Activated CD4-positive, alpha-beta T cell treated with anti-CD3 and anti-CD28 coated beads, Interleukin-2, amount 10 ng/mL, durations not matched to agents 7 days and 5 days (primary cell): ENCODE data around the gene GPC6. TPM values are rescaled to one million over a fixed set of nuclear protein-coding genes. Genes with fewer than 3 reads are reported as not detected.

Experiments used
- CTCF ChIA-PET: fragments of 350-600 bp; sonication (Branson Sonifier 250); formaldehyde crosslinking; loops from one replicate; lab custom pipeline; 2021; ENCODE audit warnings: antibody characterized with exemption; lab: Charles Lee
- POLR2A ChIA-PET: fragments of 350-600 bp; sonication (Branson Sonifier 250); formaldehyde crosslinking; loops from one replicate; lab custom pipeline; 2021; ENCODE audit warnings: antibody characterized with exemption; lab: Charles Lee
- DNase-seq: peaks from one replicate; pipeline ENCODE4 v3.0.0-alpha.2; 2020
- H3K27ac Mint-ChIP-seq: one replicate; pipeline ENCODE4 v1.8.0; 2021; ENCODE audit warnings: mild to moderate bottlenecking, moderate library complexity, mixed read lengths
- H3K27me3 Mint-ChIP-seq: one replicate; pipeline ENCODE4 v1.8.0; 2021; ENCODE audit warnings: mixed read lengths
- H3K36me3 Mint-ChIP-seq: one replicate; pipeline ENCODE4 v1.8.0; 2021; ENCODE audit warnings: low read depth, mixed read lengths
- H3K4me1 Mint-ChIP-seq: one replicate; pipeline ENCODE4 v1.8.0; 2021; ENCODE audit warnings: mixed read lengths
- H3K4me3 Mint-ChIP-seq: one replicate; pipeline ENCODE4 v1.8.0; 2021; ENCODE audit warnings: mild to moderate bottlenecking, moderate library complexity, mixed read lengths
- H3K9me3 Mint-ChIP-seq: one replicate; pipeline ENCODE4 v1.8.0; 2021; ENCODE audit warnings: mixed read lengths
- total RNA-seq, 2 experiments: library from RNA; stranded (reverse); gene quantifications; one replicate each; pipeline ENCODE4 v1.2.3, GENCODE V29; 2021

The GPC6 gene
- total RNA-seq, 2 experiments from 2014 or later = not detected

DNA sequence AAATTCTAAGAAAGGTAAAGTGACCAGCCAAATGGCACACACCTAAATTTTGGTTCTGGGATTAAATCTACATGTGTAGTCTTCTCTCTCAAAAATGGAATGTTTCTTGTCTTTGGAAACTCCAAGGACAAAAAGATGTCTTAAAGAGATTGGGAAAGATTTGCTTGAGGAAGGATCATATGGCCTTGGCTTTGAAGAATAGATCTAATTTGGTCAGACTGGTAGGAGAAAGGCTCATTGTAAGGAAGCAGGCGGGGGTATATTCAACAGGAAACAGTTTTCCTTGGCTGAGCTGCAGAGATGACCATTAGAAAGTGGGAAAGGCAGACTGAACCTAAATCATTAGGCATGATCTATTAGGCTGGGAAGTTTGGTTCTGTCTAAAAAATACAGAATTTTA is 887.6 kb downstream of the GPC6 start:
- no peaks in the 10 kb centered on the region for H3K9me3 Mint-ChIP-seq
- POLR2A ChIA-PET = no interaction called here
- CTCF ChIA-PET = interaction anchor here (0.7 kb wide), 1 partner anchor 1710 kb away, joined by 3 read pairs; no protein-coding TSS in a partner anchor
- no peak overlapping the region for H3K27ac Mint-ChIP-seq
- no peak for DNase-seq
- H3K27me3 Mint-ChIP-seq = no peaks in the 10 kb centered on the region
- H3K4me1 Mint-ChIP-seq = no peaks in the 10 kb centered on the region
- H3K36me3 Mint-ChIP-seq = no peaks in the 10 kb centered on the region
- H3K4me3 Mint-ChIP-seq = no peak overlapping the region

- Mint-ChIP-seq H3K9me3 (no peaks in the 10 kb centered on the region), H3K36me3 (no peaks in the 10 kb centered on the region), H3K27ac (no peak overlapping the region), H3K4me3 (no peak overlapping the region), H3K27me3 (no peaks in the 10 kb centered on the region), H3K4me1 (no peaks in the 10 kb centered on the region)
- POLR2A ChIA-PET = no interaction called here
- no peak for DNase-seq
- CTCF ChIA-PET = interaction anchor here (1.5 kb wide), 1 partner anchor 14 kb away, joined by 3 read pairs; no protein-coding TSS in a partner anchor
These were observed 888.4 kb downstream of the GPC6 start for GRCh38 chr13:94115054-94115453.

DNA sequence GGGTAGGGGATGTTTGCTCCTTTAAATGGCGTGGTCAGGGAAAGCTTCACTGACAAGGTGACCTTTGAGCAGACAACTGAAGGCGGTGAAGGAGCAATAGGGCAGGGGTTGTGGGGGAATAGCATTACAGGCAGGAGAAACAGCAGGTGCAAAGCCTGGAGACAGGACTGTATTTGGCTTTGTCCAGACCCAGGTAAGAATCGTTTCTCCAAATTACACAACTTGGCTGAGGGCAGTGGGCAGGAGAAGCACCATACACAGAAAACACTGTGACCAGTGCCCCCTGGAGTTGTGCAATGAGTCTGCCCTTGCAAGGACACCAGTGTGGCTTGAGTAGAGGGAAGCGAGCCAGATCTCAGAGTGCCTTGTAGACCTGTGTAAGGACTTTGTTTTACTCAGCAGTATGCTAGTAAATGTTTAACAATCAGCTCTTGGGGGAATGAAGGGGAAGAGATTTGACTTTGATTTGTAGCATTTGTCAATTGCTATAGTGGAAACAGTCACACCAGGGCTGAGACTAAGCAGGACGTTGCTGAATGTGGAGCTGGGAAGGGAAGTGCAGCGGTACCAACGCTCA is 892.8 kb downstream of the GPC6 start:
- ChIA-PET POLR2A (no interaction called here), CTCF (interaction anchor here (0.6 kb wide), 1 partner anchor 97 kb away, joined by 3 read pairs; no protein-coding TSS in a partner anchor)
- peaks cover 4% of the 10 kb centered on the region for H3K27me3 Mint-ChIP-seq
- no peak for DNase-seq
- H3K4me1 Mint-ChIP-seq = no peaks in the 10 kb centered on the region
- no peaks in the 10 kb centered on the region for H3K36me3 Mint-ChIP-seq
- H3K27ac Mint-ChIP-seq = no peak overlapping the region
- no peaks in the 10 kb centered on the region for H3K9me3 Mint-ChIP-seq
- H3K4me3 Mint-ChIP-seq = no peak overlapping the region

DNA sequence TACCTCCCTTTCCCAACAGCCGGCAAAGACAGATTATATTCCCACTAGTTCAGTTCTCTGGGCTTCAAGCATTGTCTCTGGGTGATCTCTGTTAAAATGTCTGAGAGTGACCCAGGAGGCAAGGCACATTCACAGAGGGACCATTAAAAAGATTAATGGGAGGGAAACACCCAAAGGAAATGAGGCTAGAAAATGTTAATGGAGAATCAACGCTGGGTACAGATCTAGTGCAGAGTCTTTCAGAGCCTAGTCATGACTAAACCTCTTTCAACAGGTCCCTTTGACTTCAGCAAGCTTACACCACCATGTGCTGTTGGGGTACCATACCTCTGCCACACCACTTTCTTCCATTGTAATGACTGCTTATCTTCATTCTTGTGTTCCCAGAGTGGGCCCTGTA is 894.3 kb downstream of the GPC6 start:
- ChIA-PET POLR2A (no interaction called here), CTCF (no interaction called here)
- no peak for DNase-seq
- no peaks in the 10 kb centered on the region for H3K9me3 Mint-ChIP-seq
- no peaks in the 10 kb centered on the region for H3K4me1 Mint-ChIP-seq
- peaks cover 4% of the 10 kb centered on the region for H3K27me3 Mint-ChIP-seq
- H3K27ac Mint-ChIP-seq = no peak overlapping the region
- H3K36me3 Mint-ChIP-seq = no peaks in the 10 kb centered on the region
- H3K4me3 Mint-ChIP-seq = no peak overlapping the region

- Mint-ChIP-seq H3K9me3 (no peaks in the 10 kb centered on the region), H3K27ac (no peak overlapping the region), H3K36me3 (no peaks in the 10 kb centered on the region), H3K4me3 (no peak overlapping the region), H3K4me1 (no peaks in the 10 kb centered on the region), H3K27me3 (peaks cover 4% of the 10 kb centered on the region)
- CTCF ChIA-PET = no interaction called here
- POLR2A ChIA-PET = no interaction called here
- no peak for DNase-seq
These were observed 895.1 kb downstream of the GPC6 start for GRCh38 chr13:94121686-94122085.

- Mint-ChIP-seq H3K27me3 (peaks cover 4% of the 10 kb centered on the region), H3K27ac (no peak overlapping the region), H3K36me3 (no peaks in the 10 kb centered on the region), H3K4me3 (no peak overlapping the region), H3K9me3 (no peaks in the 10 kb centered on the region), H3K4me1 (no peaks in the 10 kb centered on the region)
- ChIA-PET CTCF (no interaction called here), POLR2A (no interaction called here)
- DNase-seq = no peak
These were observed 895.8 kb downstream of the GPC6 start for GRCh38 chr13:94122300-94122915.

GRCh38 chr13:94123557-94123956 is 897.0 kb downstream of the GPC6 start:
- Mint-ChIP-seq H3K36me3 (no peaks in the 10 kb centered on the region), H3K27ac (no peak overlapping the region), H3K4me3 (no peak overlapping the region), H3K27me3 (peaks cover 4% of the 10 kb centered on the region), H3K9me3 (no peaks in the 10 kb centered on the region), H3K4me1 (no peaks in the 10 kb centered on the region)
- CTCF ChIA-PET = no interaction called here
- no peak for DNase-seq
- POLR2A ChIA-PET = no interaction called here

DNA sequence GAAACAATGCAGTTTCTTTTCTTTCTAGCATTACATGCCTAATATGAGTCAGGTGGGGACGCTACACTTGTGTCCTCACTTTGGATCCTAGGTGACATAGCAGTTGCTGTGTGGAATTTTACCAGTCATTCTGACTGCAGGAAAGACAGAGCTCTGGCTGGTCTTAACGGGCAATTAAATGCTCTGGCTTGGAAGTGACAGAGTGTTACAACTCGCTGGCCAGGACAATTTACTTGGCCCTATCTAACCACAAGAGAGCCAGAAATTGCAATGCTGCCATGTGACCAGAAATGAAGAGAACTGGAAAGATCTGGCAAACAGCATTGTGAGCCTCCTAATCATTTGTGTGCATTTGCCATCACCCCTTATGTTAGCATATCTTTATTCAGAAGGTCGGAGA is 901.8 kb downstream of the GPC6 start:
- DNase-seq = no peak
- Mint-ChIP-seq H3K9me3 (no peaks in the 10 kb centered on the region), H3K4me1 (no peaks in the 10 kb centered on the region), H3K27me3 (peaks cover 6% of the 10 kb centered on the region), H3K36me3 (no peaks in the 10 kb centered on the region), H3K27ac (no peak overlapping the region), H3K4me3 (no peak overlapping the region)
- ChIA-PET POLR2A (no interaction called here), CTCF (no interaction called here)

GRCh38 chr13:94129490-94129894 is 902.9 kb downstream of the GPC6 start:
- H3K27ac Mint-ChIP-seq = no peak overlapping the region
- POLR2A ChIA-PET = no interaction called here
- DNase-seq = no peak
- CTCF ChIA-PET = interaction anchor here (0.7 kb wide), 1 partner anchor 14 kb away, joined by 3 read pairs; no protein-coding TSS in a partner anchor
- H3K27me3 Mint-ChIP-seq = peaks cover 2% of the 10 kb centered on the region
- no peaks in the 10 kb centered on the region for H3K36me3 Mint-ChIP-seq
- no peak overlapping the region for H3K4me3 Mint-ChIP-seq
- no peaks in the 10 kb centered on the region for H3K4me1 Mint-ChIP-seq
- no peaks in the 10 kb centered on the region for H3K9me3 Mint-ChIP-seq

DNA sequence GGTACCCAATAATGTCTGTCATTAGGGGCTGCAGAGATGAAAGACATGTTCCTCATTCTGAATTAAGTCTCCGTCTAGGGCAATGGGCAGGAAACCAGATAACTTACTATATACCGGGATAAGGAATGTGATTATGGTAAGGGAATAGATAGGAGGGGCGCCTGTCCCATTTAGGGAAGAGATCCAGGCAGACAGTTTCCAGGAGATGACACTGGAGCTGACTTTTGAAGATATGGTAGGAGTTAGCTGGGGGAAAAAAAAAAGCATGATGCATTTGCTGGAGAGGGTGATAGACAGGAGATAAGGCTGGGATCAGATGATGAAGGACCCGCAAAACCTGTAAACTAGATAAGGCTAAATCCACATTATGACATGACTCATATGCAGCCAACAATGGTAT is 912.2 kb downstream of the GPC6 start:
- Mint-ChIP-seq H3K4me3 (no peak overlapping the region), H3K4me1 (no peaks in the 10 kb centered on the region), H3K27ac (no peak overlapping the region), H3K27me3 (no peaks in the 10 kb centered on the region), H3K9me3 (no peaks in the 10 kb centered on the region), H3K36me3 (no peaks in the 10 kb centered on the region)
- DNase-seq = no peak
- CTCF ChIA-PET = no interaction called here
- POLR2A ChIA-PET = no interaction called here

GRCh38 chr13:94139393-94139995 is 912.9 kb downstream of the GPC6 start:
- no peaks in the 10 kb centered on the region for H3K27me3 Mint-ChIP-seq
- CTCF ChIA-PET = interaction anchor here (0.7 kb wide), 1 partner anchor 688 kb away, joined by 3 read pairs; no protein-coding TSS in a partner anchor
- no peaks in the 10 kb centered on the region for H3K9me3 Mint-ChIP-seq
- H3K4me1 Mint-ChIP-seq = no peaks in the 10 kb centered on the region
- H3K27ac Mint-ChIP-seq = no peak overlapping the region
- DNase-seq = no peak
- H3K36me3 Mint-ChIP-seq = no peaks in the 10 kb centered on the region
- POLR2A ChIA-PET = no interaction called here
- no peak overlapping the region for H3K4me3 Mint-ChIP-seq

- POLR2A ChIA-PET = no interaction called here
- CTCF ChIA-PET = interaction anchor here (0.7 kb wide), 1 partner anchor 688 kb away, joined by 3 read pairs; no protein-coding TSS in a partner anchor
- no peaks in the 10 kb centered on the region for H3K4me1 Mint-ChIP-seq
- H3K4me3 Mint-ChIP-seq = no peak overlapping the region
- H3K36me3 Mint-ChIP-seq = no peaks in the 10 kb centered on the region
- no peak overlapping the region for H3K27ac Mint-ChIP-seq
- H3K27me3 Mint-ChIP-seq = no peaks in the 10 kb centered on the region
- no peak for DNase-seq
- no peaks in the 10 kb centered on the region for H3K9me3 Mint-ChIP-seq
These were observed 913.4 kb downstream of the GPC6 start for GRCh38 chr13:94140027-94140426.

DNA sequence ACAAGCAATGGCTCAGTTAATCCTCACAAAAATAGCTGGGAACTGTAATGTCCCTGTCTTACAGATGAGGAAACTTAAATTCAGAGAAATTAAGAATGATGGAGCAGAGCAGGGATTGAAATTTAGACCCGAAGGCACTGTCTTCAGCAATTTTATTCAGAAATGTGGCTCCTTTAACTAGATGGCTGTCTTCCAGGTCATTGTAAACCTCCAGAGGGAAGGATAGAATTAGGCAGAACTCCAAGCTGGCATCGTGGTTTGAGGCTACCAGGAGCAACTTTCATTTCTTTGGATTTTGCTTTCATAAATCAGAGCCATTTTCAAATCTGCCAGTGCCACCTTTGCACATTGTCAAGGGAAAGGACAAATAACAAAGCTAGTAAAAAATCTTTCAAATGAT is 913.9 kb downstream of the GPC6 start:
- Mint-ChIP-seq H3K4me1 (no peaks in the 10 kb centered on the region), H3K9me3 (no peaks in the 10 kb centered on the region)

More for the DNA sequence above, 913.9 kb downstream of the GPC6 start:
- Mint-ChIP-seq H3K27ac (no peak overlapping the region), H3K27me3 (no peaks in the 10 kb centered on the region), H3K36me3 (no peaks in the 10 kb centered on the region), H3K4me3 (no peak overlapping the region)
- ChIA-PET CTCF (no interaction called here), POLR2A (no interaction called here)
- no peak for DNase-seq
